HepG2 (cell line): ENCODE measurements around the gene ASTN2. TPM values are rescaled to one million over a fixed set of nuclear protein-coding genes. Genes with fewer than 3 reads are reported as not detected.

Experiments used
- ATAC-seq: fragments of 200-7000 bp; cut with Tn5 transposase; 3 replicates; pipeline ENCODE4 v1.9.1; 2020; ENCODE audit warnings: mild to moderate bottlenecking, moderate library complexity
- BruUV-seq: library from RNA; stranded (reverse); fragments of 400-500 nt; replicated peaks from 2 replicates; lab custom pipeline; 2021; lab: Mats Ljungman, UMichigan
- CTCF ChIA-PET: fragments of 300-600 bp; formaldehyde crosslinking; extraction: SDS; loops from one replicate; lab custom pipeline; 2021; ENCODE audit warnings: low total read pairs, inconsistent platforms, low intra/inter-chr PET ratio; lab: Yijun Ruan, JAX
- POLR2A ChIA-PET: fragments of 350-600 bp; sonication (Branson Sonifier 250); formaldehyde crosslinking; loops from one replicate; lab custom pipeline; 2020; ENCODE audit warnings: antibody characterized with exemption, inconsistent platforms; lab: Yijun Ruan, JAX
- DNase-seq: peaks from one replicate; pipeline ENCODE4 v3.0.0-alpha.2; 2015; ENCODE audit warnings: low spot score
- FAIRE-seq: peaks from 3 replicates; lab custom pipeline; 2011; peaks lifted over from hg19 to GRCh38; lab: Jason Lieb, UNC
- H2AFZ ChIP-seq: one replicate; pipeline ENCODE4 v1.6.1; 2011; ENCODE audit warnings: low read length, inconsistent platforms
- H3K27ac ChIP-seq: fragments of 300-600 bp; 3 replicates; pipeline ENCODE4 v1.8.0; 2011; ENCODE audit warnings: mixed run types, mild to moderate bottlenecking, mixed read lengths, low read length, inconsistent platforms; ENCODE audit not compliant: insufficient read depth; ENCODE audit errors: extremely low read length
- H3K27me3 ChIP-seq, 2 experiments: fragments of 200-600 bp in 1 of 2; 2 replicates in 1 of 2; 3 replicates in 1 of 2; pipeline versions ENCODE4 v1.6.0 to v1.8.0; 2011; ENCODE audit warnings: low read length in 2 of 2, mild to moderate bottlenecking in 2 of 2, moderate library complexity in 2 of 2, inconsistent platforms in 1 of 2; ENCODE audit not compliant: insufficient read depth in 2 of 2, control insufficient read depth in 1 of 2
- H3K36me3 ChIP-seq, 2 experiments: fragments of 200-600 bp in 1 of 2; replicated peaks in 1 of 2; 2 replicates in 1 of 2; 3 replicates in 1 of 2; pipeline versions ENCODE4 v1.5.1 to v1.8.0; 2011; ENCODE audit warnings: low read length in 2 of 2, inconsistent platforms in 1 of 2; ENCODE audit not compliant: insufficient read depth in 2 of 2, control insufficient read depth in 1 of 2
- H3K4me1 ChIP-seq: 2 replicates; pipeline ENCODE4 v1.5.1; 2012; ENCODE audit warnings: low read length, inconsistent platforms; ENCODE audit not compliant: insufficient read depth
- H3K4me2 ChIP-seq: 2 replicates; pipeline ENCODE4 v1.6.0; 2011; ENCODE audit warnings: low read depth, low read length, inconsistent platforms
- H3K4me3 ChIP-seq, 3 experiments: fragments of 200-600 bp in 1 of 3; sonication (generic), shearing (Covaris generic) in 1 of 3; replicated peaks in 1 of 3; 2 replicates each; pipeline ENCODE4 v1.5.1; 2011 to 2016; ENCODE audit warnings: low read length in 3 of 3, inconsistent platforms in 2 of 3, low read depth in 2 of 3, mild to moderate bottlenecking in 2 of 3, control low read depth in 1 of 3, mixed read lengths in 1 of 3; ENCODE audit not compliant: insufficient read depth in 1 of 3
- H3K79me2 ChIP-seq: one replicate; pipeline ENCODE4 v1.6.1; 2011; ENCODE audit warnings: low read length, inconsistent platforms; ENCODE audit not compliant: insufficient read depth
- H3K9ac ChIP-seq: 2 replicates; pipeline ENCODE4 v1.6.0; 2011; ENCODE audit warnings: mild to moderate bottlenecking, low read depth, low read length, inconsistent platforms; ENCODE audit not compliant: insufficient read depth
- H3K9me3 ChIP-seq: 2 replicates; pipeline ENCODE4 v1.5.1; 2012; ENCODE audit warnings: mild to moderate bottlenecking, low read length
- H4K20me1 ChIP-seq: 2 replicates; pipeline ENCODE4 v1.6.0; 2011; ENCODE audit warnings: inconsistent platforms, mild to moderate bottlenecking, low read length, moderate library complexity; ENCODE audit not compliant: insufficient read depth
- FUBP1 ChIP-seq: sonication (generic); formaldehyde crosslinking; IDR thresholded peaks from 2 replicates; pipeline ENCODE4 v1.5.1; 2020; ENCODE audit warnings: missing genetic modification reagents, mild to moderate bottlenecking, borderline replicate concordance
- JUNB ChIP-seq: sonication (generic); formaldehyde crosslinking; IDR thresholded peaks from 2 replicates; pipeline ENCODE4 v1.8.0; 2022; ENCODE audit warnings: missing genetic modification reagents, mild to moderate bottlenecking, borderline replicate concordance
- KDM1A ChIP-seq: IDR thresholded peaks from 2 replicates; pipeline ENCODE4 v1.6.1; 2016; ENCODE audit warnings: missing compliant biosample characterization
- RORA ChIP-seq: sonication (generic); formaldehyde crosslinking; IDR thresholded peaks from 2 replicates; pipeline ENCODE4 v1.5.0; 2020; ENCODE audit warnings: mild to moderate bottlenecking, missing genetic modification reagents, moderate library complexity
- SRF ChIP-seq: IDR thresholded peaks from 2 replicates; pipeline ENCODE4 v1.6.1; 2011; ENCODE audit warnings: mild to moderate bottlenecking, low read depth, low read length, moderate library complexity
- TEAD2 ChIP-seq: sonication (generic); formaldehyde crosslinking; IDR thresholded peaks from 2 replicates; pipeline ENCODE4 v1.9.0; 2021; ENCODE audit warnings: missing genetic modification reagents
- ZBTB21 ChIP-seq: sonication (generic); formaldehyde crosslinking; IDR thresholded peaks from 2 replicates; pipeline ENCODE4 v1.4.0; 2020; ENCODE audit warnings: missing genetic modification reagents
- ZKSCAN5 ChIP-seq: sonication (generic); formaldehyde crosslinking; IDR thresholded peaks from 2 replicates; pipeline ENCODE4 v1.5.1; 2020; ENCODE audit warnings: mild to moderate bottlenecking, missing genetic modification reagents
- WGBS: methylation state at CpG from one replicate; pipeline ENCODE4 v1.1.6; 2017; ENCODE audit warnings: low lambda C conversion rate; 5-methylcytosine and 5-hydroxymethylcytosine counted together
- in situ Hi-C: cut with HindIII; loops from 2 replicates; pipeline ENCODE4 v1.10.0; 2017; ENCODE audit warnings: low pct_unique_long_range_greater_than_20kb; ENCODE audit not compliant: extremely low pct_ligation_motif_present
- intact Hi-C: fragments of 100-400 bp; cut with micrococcal nuclease; formaldehyde crosslinking; loops from one replicate; pipeline ENCODE4 v1.10.0; 2022; ENCODE audit not compliant: unreplicated experiment
- polyA plus RNA-seq, 8 experiments: library from polyadenylated mRNA; depleted of rRNA in 3 of 8; stranded (reverse) in 7 of 8; unstranded in 1 of 8; fragments of >200 nt; fragmentation: Illumina TruSeq in 4 of 8; extraction: Trizol in 4 of 8; gene quantifications; 2 replicates each; pipeline versions ENCODE4 v1.2.1 to v1.2.3, GENCODE V29; 2011 to 2016; ENCODE audit warnings: low read depth in 4 of 8, missing spikeins in 1 of 8, mixed read lengths in 1 of 8; ENCODE audit not compliant: insufficient read depth in 1 of 8
- total RNA-seq, 5 experiments: library from RNA; depleted of rRNA; stranded (reverse); fragments of >200 nt; fragmentation: Illumina TruSeq; extraction: Trizol; gene quantifications; 2 replicates each; pipeline ENCODE4 v1.2.3, GENCODE V29; 2016; ENCODE audit warnings: low read depth in 1 of 5

ASTN2 gene
- total and polyA plus RNA-seq, 2 of the 13 experiments (the other 11 are each of a cell fraction or from before 2014, with no cell fraction given) = 5.2 to 13.5 TPM

GRCh38 chr9:116422119-116422979, 992.5 kb downstream of the ASTN2 start:
- H3K4me2 ChIP-seq = no peak overlapping the region
- H3K9ac ChIP-seq = no peak overlapping the region
- H2AFZ ChIP-seq = no peak overlapping the region
- TF ChIP-seq KDM1A (CRISPR knock-in tag) (no peak), FUBP1 (CRISPR knock-in tag) (no peak), SRF (no peak)
- H3K4me3 ChIP-seq = no peak overlapping the region
- ATAC-seq (no peak), DNase-seq (no peak), FAIRE-seq (no peak)
- CTCF ChIA-PET = no interaction called here
- intact Hi-C loops (no loop called here), in situ Hi-C loops (no loop called here)
- H3K27ac ChIP-seq = no peak overlapping the region
- H3K36me3 ChIP-seq = no peaks in the 10 kb centered on the region; a peak in 2 of 5 replicates
- no peaks in the 10 kb centered on the region for H3K27me3 ChIP-seq
- POLR2A ChIA-PET = no interaction called here
- H3K4me1 ChIP-seq = 0 out of 2 replicates have a peak, but pooled peaks cover 7% of the 10 kb centered on the region
- 92% methylated on average over 5 of the region's 5 CpGs for WGBS
- no peaks in the 10 kb centered on the region for H3K79me2 ChIP-seq
- no peaks in the 10 kb centered on the region for H3K9me3 ChIP-seq
- no TSS peak for BruUV-seq
- no peaks in the 10 kb centered on the region for H4K20me1 ChIP-seq

GRCh38 chr9:116420993-116421538, 993.8 kb downstream of the ASTN2 start:
- intact Hi-C loops = no loop called here
- no peak for ATAC-seq
- CTCF ChIA-PET = no interaction called here
- 88% methylated on average over 1 of the region's 1 CpG for WGBS
- FAIRE-seq = no peak
- BruUV-seq = no TSS peak
- no peaks in the 10 kb centered on the region for H3K9me3 ChIP-seq
- H3K4me2 ChIP-seq = no peak overlapping the region
- no peak overlapping the region for H3K9ac ChIP-seq
- H4K20me1 ChIP-seq = no peaks in the 10 kb centered on the region
- H3K4me3 ChIP-seq = no peak overlapping the region
- no peaks in the 10 kb centered on the region for H3K27me3 ChIP-seq
- no peak for DNase-seq
- in situ Hi-C loops = no loop called here
- H3K4me1 ChIP-seq = 0 out of 2 replicates have a peak, but pooled peaks cover 7% of the 10 kb centered on the region
- H3K36me3 ChIP-seq = no peaks in the 10 kb centered on the region; a peak in 2 of 5 replicates
- TF ChIP-seq RORA (CRISPR knock-in tag) (no peak), ZKSCAN5 (CRISPR knock-in tag) (no peak), JUNB (no peak), ZBTB21 (CRISPR knock-in tag) (no peak), TEAD2 (CRISPR knock-in tag) (no peak)
- H3K79me2 ChIP-seq = no peaks in the 10 kb centered on the region
- POLR2A ChIA-PET = no interaction called here
- no peak overlapping the region for H2AFZ ChIP-seq
- no peak overlapping the region for H3K27ac ChIP-seq
